Measurements from ENCODE around the gene COL13A1.

Gene COL13A1

GRCh38 chr10:69974551-69975155 is 172.9 kb downstream of the COL13A1 start:
- DNase-seq: peak; percentile 59

DNA sequence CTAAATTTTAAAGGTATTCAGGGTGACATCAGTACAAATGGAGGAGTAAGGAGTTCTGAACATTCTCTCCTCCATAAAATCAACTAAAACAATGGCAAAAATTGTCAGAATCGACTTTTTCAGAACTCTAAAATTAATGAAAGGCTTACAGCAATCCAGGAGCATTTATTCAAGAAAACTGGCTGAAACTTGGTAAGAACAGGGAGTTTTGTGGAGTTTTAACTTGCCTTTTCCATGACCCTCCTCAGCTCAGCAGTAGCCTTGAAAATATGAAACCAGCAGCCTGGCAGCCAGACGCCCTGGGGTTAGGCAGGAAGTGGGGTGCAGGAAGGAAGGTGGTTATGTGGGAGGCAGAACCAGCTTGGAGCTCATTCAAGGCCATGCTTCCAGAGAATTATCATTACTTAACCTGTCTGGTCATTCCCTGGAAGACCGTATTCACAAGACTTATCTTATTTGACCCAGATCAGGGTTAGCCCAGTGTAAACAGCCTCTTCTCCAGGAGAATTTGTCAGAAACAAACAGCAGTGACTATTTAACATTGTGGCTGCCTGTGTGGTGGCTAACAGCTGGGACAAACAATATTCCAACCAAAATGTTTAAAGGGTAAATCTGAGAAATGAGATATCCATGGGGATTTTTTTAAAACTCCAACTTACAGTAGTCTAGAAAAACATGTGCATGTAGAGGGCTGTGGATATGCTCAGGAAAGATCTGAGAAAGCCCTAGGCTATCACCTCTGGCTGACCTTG is 175.3 kb downstream of the COL13A1 start:
- DNase-seq: no peak

GRCh38 chr10:69979174-69979573 is 177.5 kb downstream of the COL13A1 start:
- DNase-seq: no peak

DNA sequence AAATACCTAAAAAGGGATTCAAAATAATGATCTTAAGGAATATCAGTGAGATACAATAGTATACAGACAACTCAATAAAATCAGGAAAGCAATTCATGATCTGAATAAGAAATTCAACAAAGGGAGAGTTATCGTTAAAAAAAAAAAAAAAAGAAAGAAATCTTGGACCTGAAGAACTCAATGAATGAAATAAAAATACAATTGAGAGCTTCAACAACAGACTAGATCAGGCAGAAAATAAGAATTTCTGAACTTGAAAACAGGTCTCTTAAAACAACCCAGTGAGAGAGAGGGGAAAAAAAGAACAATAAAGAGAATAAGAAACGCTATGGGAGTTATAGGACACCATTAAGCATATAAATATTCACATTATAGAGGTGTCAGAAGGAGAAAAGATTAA is 179.0 kb downstream of the COL13A1 start:
- no peak for DNase-seq

- no peak for DNase-seq
These were observed 186.4 kb downstream of the COL13A1 start for GRCh38 chr10:69988094-69988493.

GRCh38 chr10:69991151-69991550 is 189.4 kb downstream of the COL13A1 start:
- DNase-seq: no peak

DNA sequence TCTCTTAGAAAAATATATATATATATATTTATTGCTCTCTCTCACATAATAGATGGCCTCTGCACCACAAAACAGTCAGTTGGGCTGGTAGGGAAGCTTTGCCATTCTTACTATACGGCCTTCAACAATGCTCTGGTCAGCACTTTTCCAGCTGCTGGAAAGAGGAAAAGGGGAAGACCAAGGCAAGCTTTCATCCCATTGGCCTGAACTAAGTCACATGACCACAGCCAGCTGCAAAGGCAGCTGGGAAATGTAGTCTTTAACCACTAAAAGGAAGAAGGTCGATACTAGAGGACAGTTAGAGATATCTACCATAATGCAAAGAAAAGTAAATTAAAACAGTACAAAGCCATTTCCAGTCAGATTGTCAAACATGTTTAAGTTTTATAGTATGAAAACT is 192.6 kb downstream of the COL13A1 start:
- DNase-seq: peak; percentile 41

DNA sequence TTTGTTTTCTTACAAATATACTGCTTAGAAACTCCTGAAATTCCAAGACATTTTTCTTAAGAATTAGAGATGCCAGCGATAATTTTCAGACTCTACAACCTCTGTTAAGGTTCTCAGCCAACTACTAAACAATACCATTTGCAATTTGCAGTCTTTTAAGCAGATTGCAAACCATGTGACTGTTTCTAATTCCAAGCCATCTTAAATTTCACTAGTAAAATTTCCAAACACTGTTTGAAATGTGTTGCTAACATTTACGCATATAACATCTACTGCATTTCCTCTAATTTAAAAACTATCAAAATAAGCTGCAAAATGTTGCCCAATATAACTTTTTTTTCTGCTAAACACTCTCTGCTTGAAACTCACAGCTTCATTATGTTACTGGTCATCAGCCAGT is 194.9 kb downstream of the COL13A1 start:
- DNase-seq: no peak

DNA sequence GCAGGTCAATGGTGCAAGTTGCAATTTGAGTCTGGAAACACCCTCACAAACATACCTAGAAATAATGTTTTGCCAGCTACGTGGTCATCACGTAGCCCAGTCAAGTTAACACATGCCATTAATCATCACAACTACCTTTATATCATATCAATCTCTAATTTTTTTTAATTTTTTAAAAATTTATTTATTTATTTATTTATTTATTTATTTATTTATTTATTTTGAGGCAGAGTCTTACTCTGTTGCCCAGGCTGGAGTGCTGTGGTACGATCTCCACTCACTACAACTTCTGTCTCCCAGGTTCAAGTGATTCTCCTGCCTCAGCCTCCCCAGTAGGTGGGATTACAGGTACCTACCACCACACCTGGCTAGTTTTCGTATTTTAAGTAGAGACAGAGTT is 198.6 kb downstream of the COL13A1 start:
- no peak for DNase-seq

DNA sequence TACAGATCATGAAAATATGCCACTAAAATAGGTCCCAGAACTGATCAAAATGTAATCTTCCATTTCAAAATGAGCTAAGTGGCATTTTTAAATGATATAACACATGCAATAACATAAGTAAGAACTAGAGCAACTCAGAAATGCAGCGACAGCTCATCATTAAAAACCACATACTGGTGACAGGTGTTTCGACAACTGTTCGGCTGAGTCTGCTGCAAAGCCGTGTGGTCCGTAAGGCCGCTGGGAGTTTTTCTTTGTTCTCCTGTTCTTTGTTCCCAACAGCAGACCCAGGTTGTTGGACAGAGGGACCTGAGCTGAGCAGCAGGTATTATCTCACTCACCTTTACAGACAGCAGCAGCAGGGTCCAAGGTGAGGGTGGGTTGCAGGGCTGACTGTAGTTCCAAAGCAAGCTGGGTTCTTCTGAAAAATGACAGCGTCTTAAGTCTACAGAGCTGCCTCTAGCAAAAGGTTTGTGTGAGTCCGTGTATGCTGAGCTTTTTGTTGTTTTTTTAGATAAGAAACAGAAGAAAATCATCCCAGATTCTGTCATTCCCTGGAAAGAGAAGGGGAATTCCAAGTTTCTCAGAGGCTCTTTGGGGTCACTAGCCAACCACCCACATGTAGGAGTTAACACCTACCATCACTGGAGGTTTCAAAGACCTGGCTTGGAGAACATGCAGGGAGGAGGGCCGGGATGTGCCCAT is 205.6 kb downstream of the COL13A1 start:
- no peak for DNase-seq
